CD4-positive, alpha-beta T cell treated with Interleukin-10 for 1 hour (primary cell): ENCODE data around the gene CLTCL1.

ENCODE experiments used
- DNase-seq: peaks from one replicate; pipeline ENCODE4 v3.0.0-alpha.2; 2020

CLTCL1 gene

GRCh38 chr22:19147195-19147780 lies 144.2 kb downstream of the CLTCL1 start:
- no peak for DNase-seq

- DNase-seq = no peak
Observed at GRCh38 chr22:19146215-19146968, 145.1 kb downstream of the CLTCL1 start.

DNA sequence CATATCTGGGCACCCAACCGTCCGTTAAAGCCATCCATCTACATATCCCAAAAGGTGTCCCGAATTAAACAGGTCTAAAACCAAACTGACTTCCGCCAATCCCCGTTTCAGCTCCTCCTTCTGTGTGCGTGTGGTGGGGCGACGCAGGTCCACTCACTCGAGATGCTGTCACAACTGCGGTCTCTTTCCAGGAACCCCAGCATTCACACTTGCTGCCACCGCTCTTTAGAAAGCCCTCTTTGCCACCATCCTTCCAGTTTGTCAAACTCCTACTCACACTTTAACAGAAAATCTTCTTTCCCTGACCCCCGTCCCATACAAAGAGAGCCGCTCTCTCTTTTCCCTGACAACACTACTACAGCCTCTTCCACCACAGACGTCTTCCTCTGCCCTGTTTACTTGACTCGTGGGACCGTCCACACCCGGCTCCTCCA lies 147.5 kb downstream of the CLTCL1 start:
- peak; percentile 43 for DNase-seq

GRCh38 chr22:19143212-19143611 lies 148.3 kb downstream of the CLTCL1 start:
- no peak for DNase-seq

DNA sequence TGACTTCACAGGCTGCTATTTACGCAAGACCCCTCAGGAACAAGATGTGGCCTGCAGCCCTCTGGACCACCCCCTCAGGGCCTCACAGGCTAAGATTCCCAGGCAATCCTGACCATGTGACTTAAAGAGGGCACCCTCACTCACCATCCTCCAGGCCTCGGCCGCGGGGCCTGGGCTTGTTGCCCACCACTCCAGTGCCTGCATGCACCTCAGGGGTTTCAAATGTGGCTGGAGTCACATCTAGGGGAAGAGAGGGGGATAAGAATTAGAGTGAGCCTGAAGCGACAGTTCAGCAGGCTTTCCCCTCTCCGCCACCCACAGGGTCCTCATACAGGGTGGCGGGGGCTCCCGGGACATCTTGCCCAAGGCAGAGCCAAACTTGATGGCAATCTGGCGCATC lies 149.1 kb downstream of the CLTCL1 start:
- no peak for DNase-seq

- no peak for DNase-seq
Observed at GRCh38 chr22:19139974-19140373, 151.5 kb downstream of the CLTCL1 start.

DNA sequence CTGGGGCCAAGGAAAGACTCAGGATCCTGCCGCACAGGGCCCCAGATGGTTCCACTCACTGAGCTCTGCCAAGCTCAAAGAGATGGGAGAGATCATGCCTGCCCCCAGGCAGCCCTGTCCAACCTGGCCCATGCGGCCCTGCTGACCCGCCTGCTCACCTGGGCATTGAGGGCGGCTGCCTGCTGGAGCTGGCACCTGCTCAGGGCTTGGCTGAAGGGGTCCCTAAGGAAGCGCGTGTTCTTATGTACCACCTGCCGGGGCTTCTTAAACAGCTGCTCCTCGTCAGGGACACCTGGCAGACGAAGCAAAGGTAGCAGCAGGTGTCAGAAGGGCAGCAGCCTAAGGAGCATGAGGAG lies 152.5 kb downstream of the CLTCL1 start:
- DNase-seq = no peak

DNA sequence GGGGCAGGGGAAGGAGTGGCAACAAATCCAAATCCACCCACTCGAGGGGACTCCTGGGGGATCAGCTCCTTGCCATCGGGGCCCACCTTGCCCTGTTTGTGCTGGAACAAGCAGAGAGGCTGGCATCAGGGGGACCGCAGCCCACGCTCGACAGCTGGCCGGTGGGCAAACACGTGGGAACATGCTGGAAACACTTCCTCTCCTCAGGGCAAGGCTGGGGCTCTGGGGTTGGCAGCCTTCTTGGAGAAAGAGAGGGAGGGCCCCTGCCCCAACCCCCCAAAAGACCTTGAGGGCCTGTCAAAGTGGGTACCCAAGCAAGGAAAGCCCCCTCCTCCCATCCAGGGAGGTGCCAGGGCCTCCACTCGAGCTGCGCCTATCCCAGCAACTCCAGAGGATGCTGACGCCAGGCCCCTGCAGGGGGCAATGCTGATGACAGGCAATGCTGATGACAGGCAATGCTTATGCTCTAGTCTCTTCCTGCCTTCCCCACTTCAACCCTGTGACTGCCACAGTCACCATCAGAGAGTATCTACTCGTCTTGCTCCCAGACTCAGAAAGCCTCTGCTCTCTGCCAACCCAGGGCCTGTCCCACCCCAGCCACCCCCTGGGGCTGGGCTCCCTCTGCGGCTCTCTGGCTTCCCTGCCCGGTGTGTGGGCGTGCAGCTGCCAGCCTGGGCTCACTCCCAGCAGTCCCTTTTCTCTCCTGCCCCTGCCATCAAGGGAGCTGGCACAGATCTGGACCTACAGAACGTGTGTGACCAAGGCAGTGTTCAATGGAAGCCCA lies 153.1 kb downstream of the CLTCL1 start:
- no peak for DNase-seq

GRCh38 chr22:19137384-19138216 lies 153.9 kb downstream of the CLTCL1 start:
- DNase-seq = no peak

GRCh38 chr22:19136915-19137314 lies 154.6 kb downstream of the CLTCL1 start:
- no peak for DNase-seq

DNA sequence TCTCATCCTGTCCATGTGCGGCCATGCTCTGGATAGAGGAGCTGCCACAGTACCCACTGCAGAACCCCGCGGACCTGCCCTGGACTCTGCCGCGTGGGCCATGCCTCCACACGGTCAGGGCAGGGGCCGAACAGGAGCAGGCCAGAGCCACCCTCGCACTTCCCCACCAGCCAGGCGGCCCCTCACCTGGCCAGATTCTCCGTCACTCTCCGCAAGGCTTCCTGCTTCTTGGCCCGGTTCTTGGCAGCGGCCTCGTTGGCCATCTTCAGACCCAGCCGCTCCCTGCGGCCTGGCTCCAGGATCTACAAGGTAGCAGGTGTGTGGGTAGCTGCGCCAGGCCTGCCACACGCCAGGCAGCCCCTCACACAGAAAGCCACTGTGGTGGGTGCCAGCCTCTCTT lies 156.6 kb downstream of the CLTCL1 start:
- no peak for DNase-seq

- no peak for DNase-seq
Observed at GRCh38 chr22:19134176-19134831, 157.2 kb downstream of the CLTCL1 start.

DNA sequence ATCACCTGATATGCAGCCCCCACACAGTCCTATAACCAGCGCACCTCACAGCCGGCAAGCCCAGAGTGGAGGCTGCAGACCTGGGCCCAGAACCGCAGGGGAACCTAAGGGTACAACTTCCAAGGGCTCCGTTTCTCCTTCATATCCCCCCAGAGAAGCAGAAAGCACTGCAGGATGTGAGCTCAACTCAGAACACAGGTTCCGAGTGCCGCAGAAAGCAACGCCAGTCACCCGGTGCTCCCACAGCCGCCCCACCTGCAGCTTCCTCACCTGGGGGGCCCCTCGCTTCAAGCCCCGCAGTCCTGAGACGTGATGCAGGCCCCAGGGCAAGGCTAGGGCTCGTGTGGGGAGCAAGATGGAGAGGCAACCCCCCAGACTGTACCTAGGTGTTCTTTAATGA lies 158.0 kb downstream of the CLTCL1 start:
- DNase-seq = no peak

- no peak for DNase-seq
Observed at GRCh38 chr22:19132693-19133400, 158.7 kb downstream of the CLTCL1 start.

DNA sequence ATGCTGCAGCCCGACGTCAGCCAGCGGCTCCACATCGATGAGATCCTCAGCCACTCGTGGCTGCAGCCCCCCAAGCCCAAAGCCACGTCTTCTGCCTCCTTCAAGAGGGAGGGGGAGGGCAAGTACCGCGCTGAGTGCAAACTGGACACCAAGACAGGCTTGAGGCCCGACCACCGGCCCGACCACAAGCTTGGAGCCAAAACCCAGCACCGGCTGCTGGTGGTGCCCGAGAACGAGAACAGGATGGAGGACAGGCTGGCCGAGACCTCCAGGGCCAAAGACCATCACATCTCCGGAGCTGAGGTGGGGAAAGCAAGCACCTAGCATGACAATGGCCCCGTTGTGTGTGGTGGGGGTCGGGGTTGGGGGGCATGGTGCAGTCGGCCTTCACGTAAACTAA lies 159.4 kb downstream of the CLTCL1 start:
- DNase-seq = no peak

- DNase-seq = no peak
Observed at GRCh38 chr22:19131685-19132015, 159.9 kb downstream of the CLTCL1 start.

GRCh38 chr22:19130959-19131684 lies 160.4 kb downstream of the CLTCL1 start, which contains the start of gene TSSK2:
Gene TSSK2, plus strand, starts transcription at chr22:19131308. Its CDS starts 92 bp downstream, at chr22:19131400.
- no peak for DNase-seq

DNA sequence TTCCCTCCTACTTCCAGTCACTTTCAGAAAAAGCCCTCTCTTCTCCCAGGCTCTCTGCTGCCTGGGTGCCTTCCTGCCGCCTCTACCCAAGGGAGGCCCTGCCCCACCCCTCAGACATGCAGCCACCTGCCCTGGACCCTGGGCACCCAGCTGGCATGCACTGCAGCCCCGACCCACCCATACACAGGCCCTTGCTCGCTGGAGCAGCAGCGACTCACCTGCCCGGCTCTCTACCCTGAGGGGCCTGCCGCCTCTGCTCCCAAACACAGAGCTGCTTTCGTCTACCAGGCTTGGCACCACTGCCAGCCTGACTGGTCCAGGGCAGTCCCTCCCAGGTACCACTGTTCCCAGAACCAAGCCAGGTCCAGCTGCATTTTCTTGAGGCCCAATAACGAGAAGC lies 161.6 kb downstream of the CLTCL1 start:
- DNase-seq = no peak
